Left ventricle myocardium superior (tissue), 1 donor: ENCODE results near the gene GRM5. TPM values are rescaled to one million over a fixed set of nuclear protein-coding genes. Genes with fewer than 3 reads are reported as not detected.

Source experiments
- ATAC-seq: fragments of 200-7000 bp; cut with Tn5 transposase; one replicate; pipeline ENCODE4 v1.9.1; 2020; ENCODE audit warnings: mild to moderate bottlenecking, moderate library complexity
- DNase-seq: peaks from one replicate; pipeline ENCODE4 v3.0.0-alpha.2; 2020
- intact Hi-C: fragments of 100-400 bp; cut with micrococcal nuclease; formaldehyde crosslinking; loops from one replicate; pipeline ENCODE4 v1.11.0; 2022
- total RNA-seq: library from RNA; stranded (reverse); fragmentation: NEBNext Ultra II Directional; extraction: Animal tissue kit (Norgen Biotek cat#: 25700); gene quantifications from one replicate; pipeline ENCODE4 v1.2.1, GENCODE V29; 2021
- donor health status: DM: no; HTN: yes; CAD: no; lungs with severe emphysema.

Gene GRM5
- total RNA-seq, 1 donor from 2014 or later = not detected

GRCh38 chr11:88799771-88800500 lies 265.8 kb downstream of the GRM5 start:
- intact Hi-C loops = no loop called here
- ATAC-seq (no peak), DNase-seq (no peak)

GRCh38 chr11:88790182-88790581 lies 275.6 kb downstream of the GRM5 start:
- ATAC-seq = no peak
- no peak for DNase-seq
- intact Hi-C loops = no loop called here

GRCh38 chr11:88779577-88779976 lies 286.2 kb downstream of the GRM5 start:
- ATAC-seq (no peak), DNase-seq (no peak)
- intact Hi-C loops = no loop called here

- intact Hi-C loops = no loop called here
- ATAC-seq (no peak), DNase-seq (no peak)
Measured at GRCh38 chr11:88770475-88771079, 295.2 kb downstream of the GRM5 start.

GRCh38 chr11:88744140-88744539 lies 321.6 kb downstream of the GRM5 start:
- intact Hi-C loops = no loop called here
- DNase-seq (no peak), ATAC-seq (no peak)

- ATAC-seq = no peak
- DNase-seq = no peak
- intact Hi-C loops = no loop called here
Measured at GRCh38 chr11:88739524-88739923, 326.3 kb downstream of the GRM5 start.

- intact Hi-C loops = no loop called here
- DNase-seq (no peak), ATAC-seq (no peak)
Measured at GRCh38 chr11:88709567-88709966, 356.2 kb downstream of the GRM5 start.

GRCh38 chr11:88704485-88704884 lies 361.3 kb downstream of the GRM5 start:
- no peak for ATAC-seq
- intact Hi-C loops = no loop called here
- DNase-seq = no peak

- ATAC-seq (no peak), DNase-seq (no peak)
- intact Hi-C loops = no loop called here
Measured at GRCh38 chr11:88701816-88702215, 364.0 kb downstream of the GRM5 start.

- intact Hi-C loops = no loop called here
- no peak for DNase-seq
- no peak for ATAC-seq
Measured at GRCh38 chr11:88697139-88697538, 368.6 kb downstream of the GRM5 start.

GRCh38 chr11:88695689-88696414 lies 369.9 kb downstream of the GRM5 start:
- ATAC-seq (no peak), DNase-seq (no peak)
- intact Hi-C loops = no loop called here

- no peak for ATAC-seq
- intact Hi-C loops = no loop called here
- DNase-seq = no peak
Measured at GRCh38 chr11:88692306-88693086, 373.3 kb downstream of the GRM5 start.

- ATAC-seq (no peak), DNase-seq (no peak)
- intact Hi-C loops = no loop called here
Measured at GRCh38 chr11:88689548-88690240, 376.1 kb downstream of the GRM5 start.

- DNase-seq = no peak
- ATAC-seq = no peak
- intact Hi-C loops = no loop called here
Measured at GRCh38 chr11:88683024-88683423, 382.8 kb downstream of the GRM5 start.

GRCh38 chr11:88680806-88681205 lies 385.0 kb downstream of the GRM5 start:
- DNase-seq (no peak), ATAC-seq (no peak)
- intact Hi-C loops = no loop called here

- ATAC-seq = no peak
- intact Hi-C loops = no loop called here
Measured at GRCh38 chr11:88666364-88666763, 399.4 kb downstream of the GRM5 start.

GRCh38 chr11:88657076-88657738 lies 408.6 kb downstream of the GRM5 start:
- intact Hi-C loops = no loop called here
- DNase-seq (no peak), ATAC-seq (no peak)

More at GRCh38 chr11:88666364-88666763, 399.4 kb downstream of the GRM5 start:
- no peak for DNase-seq

GRCh38 chr11:88656283-88656682 lies 409.5 kb downstream of the GRM5 start:
- no peak for ATAC-seq
- intact Hi-C loops = no loop called here
- no peak for DNase-seq

GRCh38 chr11:88655656-88656055 lies 410.1 kb downstream of the GRM5 start:
- ATAC-seq = no peak
- intact Hi-C loops = no loop called here

More at GRCh38 chr11:88655656-88656055, 410.1 kb downstream of the GRM5 start:
- no peak for DNase-seq
